Measurements from ENCODE around the gene VPS11. TPM values are rescaled to one million over a fixed set of nuclear protein-coding genes. Genes with fewer than 3 reads are reported as not detected.

The VPS11 gene
- total and polyA plus RNA-seq, 2 experiments from 2014 or later: 22.1 to 22.3 TPM

DNA sequence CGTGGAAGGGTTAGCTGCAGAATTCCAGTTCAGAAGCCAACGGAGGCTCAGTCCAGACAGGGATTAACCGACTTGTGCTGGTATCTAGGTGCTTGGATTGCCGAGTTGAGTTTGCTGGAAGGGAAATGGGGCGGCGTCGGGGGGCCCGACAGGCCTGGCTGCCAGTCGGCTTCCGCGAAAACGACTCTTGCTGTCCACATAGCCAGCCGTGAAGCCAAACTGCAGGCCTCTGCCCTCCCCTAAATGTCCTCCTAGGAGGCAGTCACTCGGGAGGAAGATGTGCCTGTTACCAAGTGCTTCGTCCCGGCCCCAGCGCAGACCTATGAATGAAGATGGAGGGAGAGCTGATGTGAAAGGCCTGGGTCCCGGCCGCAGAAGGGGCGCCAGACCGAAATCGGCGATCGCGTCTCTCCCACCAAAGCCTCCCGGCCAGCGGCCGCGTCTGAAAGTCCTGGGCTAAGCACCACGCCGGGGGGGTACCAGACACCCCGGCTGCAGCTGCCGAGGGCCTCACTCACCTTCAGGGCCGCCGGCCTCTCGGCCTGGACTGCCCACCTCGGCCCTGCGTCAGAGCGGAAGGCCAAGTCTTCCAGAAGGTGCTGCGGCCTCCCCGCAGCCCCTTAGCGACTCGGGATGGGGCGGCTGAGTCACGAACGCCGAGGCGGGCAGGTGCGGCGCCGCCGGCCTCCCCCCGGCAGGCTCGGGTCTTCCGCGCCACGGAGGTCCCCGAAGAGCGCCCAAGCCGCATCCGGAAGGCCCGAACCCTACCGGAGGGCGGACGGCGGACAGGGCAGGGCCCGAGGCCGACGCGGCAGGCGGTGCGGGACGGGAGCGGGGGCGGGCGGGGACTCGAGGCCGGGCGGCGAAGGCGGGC, 26.6 kb downstream of the VPS11 start:
- Histone ChIP-seq H3K4me3 (peak overlapping the region; percentile 74), H3K4me1 (ENCODE audit: low read depth) (peaks cover 10% of the 10 kb centered on the region), H3K36me3 (peaks cover 33% of the 10 kb centered on the region), H3K9me3 (ENCODE audit: low read depth) (no peaks in the 10 kb centered on the region), H3K27ac (peak overlapping the region; percentile 93), H3K27me3 (no peaks in the 10 kb centered on the region)
- TF ChIP-seq, protein P1, sequence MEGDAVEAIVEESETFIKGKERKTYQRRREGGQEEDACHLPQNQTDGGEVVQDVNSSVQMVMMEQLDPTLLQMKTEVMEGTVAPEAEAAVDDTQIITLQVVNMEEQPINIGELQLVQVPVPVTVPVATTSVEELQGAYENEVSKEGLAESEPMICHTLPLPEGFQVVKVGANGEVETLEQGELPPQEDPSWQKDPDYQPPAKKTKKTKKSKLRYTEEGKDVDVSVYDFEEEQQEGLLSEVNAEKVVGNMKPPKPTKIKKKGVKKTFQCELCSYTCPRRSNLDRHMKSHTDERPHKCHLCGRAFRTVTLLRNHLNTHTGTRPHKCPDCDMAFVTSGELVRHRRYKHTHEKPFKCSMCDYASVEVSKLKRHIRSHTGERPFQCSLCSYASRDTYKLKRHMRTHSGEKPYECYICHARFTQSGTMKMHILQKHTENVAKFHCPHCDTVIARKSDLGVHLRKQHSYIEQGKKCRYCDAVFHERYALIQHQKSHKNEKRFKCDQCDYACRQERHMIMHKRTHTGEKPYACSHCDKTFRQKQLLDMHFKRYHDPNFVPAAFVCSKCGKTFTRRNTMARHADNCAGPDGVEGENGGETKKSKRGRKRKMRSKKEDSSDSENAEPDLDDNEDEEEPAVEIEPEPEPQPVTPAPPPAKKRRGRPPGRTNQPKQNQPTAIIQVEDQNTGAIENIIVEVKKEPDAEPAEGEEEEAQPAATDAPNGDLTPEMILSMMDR (IDR thresholded peaks at IDR 0.05; ENCODE audit: low read depth, low read length): no peak
- peak; percentile 45 to 49 for DNase-seq (ENCODE audit: low read depth in 1 of 2, low spot score in 1 of 2)

DNA sequence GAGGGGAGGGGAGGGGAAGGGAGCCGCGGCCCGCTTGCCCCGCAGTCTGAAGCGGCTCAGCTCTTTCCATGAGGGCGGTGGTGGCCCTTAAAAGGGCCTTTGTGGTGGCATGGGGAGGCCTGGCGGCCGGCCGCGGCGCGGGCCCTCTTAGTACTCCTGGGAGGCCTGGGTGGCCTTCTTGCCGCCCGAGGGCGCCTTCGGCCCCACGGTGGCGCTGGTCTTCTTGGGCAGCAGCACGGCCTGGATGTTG, 27.1 kb downstream of the VPS11 start:
- peaks cover 32% of the 10 kb centered on the region for H3K36me3 ChIP-seq
- no peaks in the 10 kb centered on the region for H3K9me3 ChIP-seq (ENCODE audit: low read depth)

DNA sequence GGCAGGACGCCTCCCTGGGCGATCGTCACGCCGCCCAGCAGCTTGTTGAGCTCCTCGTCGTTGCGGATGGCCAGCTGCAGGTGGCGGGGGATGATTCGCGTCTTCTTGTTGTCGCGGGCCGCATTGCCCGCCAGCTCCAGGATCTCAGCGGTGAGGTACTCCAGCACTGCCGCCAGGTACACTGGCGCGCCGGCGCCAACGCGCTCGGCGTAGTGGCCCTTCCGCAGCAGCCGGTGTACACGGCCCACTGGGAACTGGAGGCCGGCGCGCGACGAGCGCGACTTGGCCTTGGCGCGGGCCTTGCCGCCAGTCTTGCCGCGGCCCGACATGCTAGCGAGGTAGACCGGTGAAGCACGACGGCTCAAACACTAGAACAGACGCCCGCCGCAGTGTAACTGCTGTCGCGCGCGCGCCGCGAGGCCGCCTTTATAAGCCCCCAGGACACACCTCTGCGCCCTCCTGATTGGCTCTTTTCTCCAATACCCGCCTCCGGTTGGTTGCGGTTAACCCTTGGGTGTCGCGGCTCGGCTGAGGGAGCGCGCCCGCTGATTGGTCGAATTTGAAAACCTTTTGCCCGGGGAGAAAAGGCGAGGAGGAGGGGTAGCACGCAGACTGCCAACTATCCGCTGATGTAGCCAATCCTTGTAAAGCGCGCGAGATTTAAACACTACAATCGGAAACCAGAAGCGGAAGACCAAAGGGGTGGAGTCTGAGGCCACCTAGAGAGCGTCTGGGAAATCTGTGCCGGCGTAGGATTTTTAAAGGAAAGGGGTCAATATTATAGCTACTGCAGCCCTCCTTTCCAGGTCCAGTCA, 27.7 kb downstream of the VPS11 start:
- no peaks in the 10 kb centered on the region for H3K9me3 ChIP-seq (ENCODE audit: low read depth)
- TF ChIP-seq, protein P1 (IDR thresholded peaks at IDR 0.05; ENCODE audit: low read depth, low read length): no peak
- H3K4me1 ChIP-seq (ENCODE audit: low read depth): peaks cover 12% of the 10 kb centered on the region
- H3K27me3 ChIP-seq: no peaks in the 10 kb centered on the region
- H3K36me3 ChIP-seq: peaks cover 32% of the 10 kb centered on the region
- H3K4me3 ChIP-seq: peak overlapping the region; percentile 74
- DNase-seq (ENCODE audit: low read depth in 1 of 2, low spot score in 1 of 2): peak; percentile 99 to 100
- peak overlapping the region; percentile 93 for H3K27ac ChIP-seq

More for the DNA sequence above, 27.1 kb downstream of the VPS11 start:
- DNase-seq (ENCODE audit: low read depth in 1 of 2, low spot score in 1 of 2): peak; percentile 86 to 87
- no peaks in the 10 kb centered on the region for H3K27me3 ChIP-seq
- H3K4me3 ChIP-seq: peak overlapping the region; percentile 74
- TF ChIP-seq, protein P1 (IDR thresholded peaks at IDR 0.05; ENCODE audit: low read depth, low read length): peak; percentile 78
- peak overlapping the region; percentile 93 for H3K27ac ChIP-seq
- peaks cover 10% of the 10 kb centered on the region for H3K4me1 ChIP-seq (ENCODE audit: low read depth)

DNA sequence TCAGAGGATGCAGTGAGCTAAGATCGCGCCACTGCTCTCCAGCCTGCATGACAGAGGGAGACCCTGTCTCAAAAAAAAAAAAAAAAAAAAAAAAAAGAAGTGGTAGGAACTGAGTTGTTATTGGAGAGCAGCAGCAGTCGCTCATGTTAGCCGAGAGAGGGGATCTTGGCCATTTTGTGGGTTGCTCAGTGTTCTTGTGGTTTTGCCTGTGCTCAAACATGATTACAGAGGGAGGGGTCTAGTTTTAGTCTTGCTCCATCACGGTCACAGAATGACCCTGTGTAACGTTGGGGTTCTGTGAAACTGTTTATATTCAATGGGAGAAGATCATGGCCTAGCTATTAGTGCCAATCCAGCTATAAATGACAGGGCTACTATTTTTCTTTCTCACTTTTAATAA, 32.1 kb downstream of the VPS11 start:
- H3K9me3 ChIP-seq (ENCODE audit: low read depth): no peaks in the 10 kb centered on the region
- TF ChIP-seq, protein P1 (IDR thresholded peaks at IDR 0.05; ENCODE audit: low read depth, low read length): no peak
- no peak for DNase-seq (ENCODE audit: low read depth in 1 of 2, low spot score in 1 of 2)
- H3K4me1 ChIP-seq (ENCODE audit: low read depth): peaks cover 10% of the 10 kb centered on the region
- H3K27me3 ChIP-seq: no peaks in the 10 kb centered on the region
- peaks cover 22% of the 10 kb centered on the region for H3K36me3 ChIP-seq
- H3K4me3 ChIP-seq: no peak overlapping the region
- no peak overlapping the region for H3K27ac ChIP-seq

DNA sequence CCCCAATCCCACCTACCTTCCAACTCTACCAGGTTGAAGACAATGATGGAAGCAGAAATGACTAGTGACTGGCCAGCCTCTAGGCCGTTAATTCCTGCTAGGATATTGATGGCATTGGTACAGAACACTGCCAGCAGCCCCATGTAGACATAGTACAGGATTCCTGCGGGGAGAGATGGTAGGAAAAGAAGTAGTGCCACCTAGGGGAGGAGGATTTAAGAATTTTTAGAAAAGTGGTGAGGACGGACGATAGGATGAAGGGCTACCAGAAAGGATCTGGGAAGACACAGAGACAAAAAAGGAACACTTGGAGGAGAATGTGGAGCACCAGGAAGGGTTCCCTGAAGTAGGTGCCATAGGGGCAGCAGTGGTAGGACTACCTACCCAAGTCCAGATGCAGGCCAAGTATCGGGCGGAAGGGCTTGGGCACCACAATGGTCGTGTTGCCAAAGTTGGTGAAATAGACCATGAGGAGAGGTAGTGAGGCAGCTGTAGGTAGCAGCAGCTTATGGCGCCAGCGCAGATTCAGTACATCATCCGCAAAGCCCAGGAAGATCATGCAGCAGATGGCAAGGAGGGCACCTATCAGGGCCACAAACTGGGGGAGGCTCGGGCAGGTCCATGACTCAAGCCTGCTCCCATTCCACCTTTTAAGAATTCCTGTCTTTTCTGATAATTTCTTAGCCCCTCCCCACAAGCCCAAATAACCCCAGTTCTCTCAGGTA, 32.8 kb downstream of the VPS11 start:
- no peaks in the 10 kb centered on the region for H3K9me3 ChIP-seq (ENCODE audit: low read depth)
- H3K36me3 ChIP-seq: peaks cover 22% of the 10 kb centered on the region
- peak in 1 of 2 donors; percentile 61 for DNase-seq (ENCODE audit: low read depth in 1 of 2, low spot score in 1 of 2)
- H3K4me3 ChIP-seq: peak overlapping the region; percentile 51
- no peaks in the 10 kb centered on the region for H3K27me3 ChIP-seq
- TF ChIP-seq, protein P1 (IDR thresholded peaks at IDR 0.05; ENCODE audit: low read depth, low read length): peak; percentile 54
- peak overlapping the region; percentile 97 for H3K27ac ChIP-seq
- H3K4me1 ChIP-seq (ENCODE audit: low read depth): peaks cover 10% of the 10 kb centered on the region
